ENCODE results near the gene QKI.
"Not testable (repeated sequence)": the region's sequence is repeated elsewhere in the genome, so short reads cannot be mapped to it uniquely, and the experiment has no call there.

Gene QKI

DNA sequence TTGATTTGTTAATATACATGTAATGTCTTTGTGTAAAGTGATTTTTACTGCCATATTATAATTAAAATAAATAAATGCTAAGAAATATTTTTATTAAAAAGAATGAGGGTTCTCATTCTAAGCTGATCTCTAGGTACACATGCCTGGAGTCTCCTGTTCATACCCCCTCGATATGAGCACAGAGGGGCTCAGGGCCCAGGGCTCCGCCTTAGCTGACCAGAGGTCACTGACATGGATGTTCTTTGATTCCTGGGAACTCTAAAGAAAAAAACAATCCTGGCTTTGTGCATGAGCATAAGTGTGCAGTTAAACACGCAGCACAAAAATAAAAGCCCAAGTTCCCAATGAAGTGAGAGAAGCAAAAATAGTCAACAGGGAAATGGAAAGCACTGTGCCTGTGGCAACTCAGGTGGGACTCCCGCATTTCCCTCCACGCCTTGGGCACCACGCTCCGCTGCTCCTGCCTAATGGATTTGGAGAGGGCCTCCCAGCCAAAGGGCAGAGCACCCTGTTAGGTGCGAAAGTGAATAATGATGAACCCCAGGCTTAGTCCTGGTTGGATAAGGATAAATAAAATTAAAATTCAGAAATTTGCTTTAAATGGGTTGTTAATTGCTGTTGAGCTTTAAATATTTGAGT, 33.3 kb upstream of the QKI start:
- no peaks in the 10 kb centered on the region for H3K27me3 ChIP-seq (ENCODE audit: insufficient read depth, low read length)
- H3K4me3 ChIP-seq (ENCODE audit: low read length), result no peak overlapping the region
- peaks cover 4% of the 10 kb centered on the region for H3K4me1 ChIP-seq (ENCODE audit: insufficient read depth, low read length)
- no peak overlapping the region for H2AFZ ChIP-seq (ENCODE audit: low read depth, low read length)
- H3K36me3 ChIP-seq (ENCODE audit: insufficient read depth, low read length), result no peaks in the 10 kb centered on the region
- no peaks in the 10 kb centered on the region for H3K9me3 ChIP-seq (ENCODE audit: low read length)

DNA sequence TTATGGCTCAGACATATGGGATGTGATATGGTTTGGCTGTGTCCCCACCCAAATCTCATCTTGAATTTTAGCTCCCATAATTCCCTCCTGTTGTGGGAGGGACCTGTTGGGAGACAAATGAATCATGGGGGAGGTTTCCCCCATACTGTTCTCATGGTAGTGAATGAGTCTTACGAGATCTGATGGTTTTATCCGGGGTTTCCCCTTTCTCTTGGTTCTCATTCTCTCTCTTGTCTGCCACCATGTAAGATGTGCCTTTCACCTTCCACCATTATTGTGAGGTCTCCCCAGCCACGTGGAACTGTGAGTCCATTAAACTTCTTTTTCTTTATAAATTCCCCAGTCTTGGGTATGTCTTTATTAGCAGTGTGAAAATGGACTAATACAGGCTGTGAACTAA, 31.1 kb upstream of the QKI start:
- not testable (repeated sequence) for H3K4me1 ChIP-seq (ENCODE audit: insufficient read depth, low read length); H2AFZ ChIP-seq (ENCODE audit: low read depth, low read length); H3K4me3 ChIP-seq (ENCODE audit: low read length); H3K27me3 ChIP-seq (ENCODE audit: insufficient read depth, low read length); H3K9me3 ChIP-seq (ENCODE audit: low read length); H3K36me3 ChIP-seq (ENCODE audit: insufficient read depth, low read length)

DNA sequence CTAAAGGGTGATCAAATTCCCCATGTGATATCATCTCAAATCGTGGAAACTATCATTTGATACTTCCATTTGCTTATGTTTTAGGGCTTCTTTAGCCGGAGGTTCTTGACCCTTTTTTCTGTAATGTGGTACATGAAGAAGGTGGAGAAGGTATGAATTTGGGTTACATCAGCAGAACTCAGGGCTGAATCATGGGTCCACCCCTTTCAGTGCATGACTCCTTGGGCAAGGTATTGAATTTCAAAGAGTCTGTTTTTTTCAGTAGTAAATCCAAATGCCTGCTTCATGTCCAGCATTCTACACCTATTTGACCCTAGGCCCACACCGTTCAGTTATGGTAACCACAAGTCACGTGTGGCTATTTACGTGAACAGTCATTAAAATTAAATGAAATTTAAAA, 30.6 kb upstream of the QKI start:
- Histone ChIP-seq H3K27me3 (ENCODE audit: insufficient read depth, low read length) (no peaks in the 10 kb centered on the region), H3K4me1 (ENCODE audit: insufficient read depth, low read length) (peaks cover 4% of the 10 kb centered on the region), H2AFZ (ENCODE audit: low read depth, low read length) (no peak overlapping the region), H3K9me3 (ENCODE audit: low read length) (peaks cover 2% of the 10 kb centered on the region), H3K36me3 (ENCODE audit: insufficient read depth, low read length) (no peaks in the 10 kb centered on the region), H3K4me3 (ENCODE audit: low read length) (no peak overlapping the region)

- Histone ChIP-seq H3K9me3 (ENCODE audit: low read length) (peaks cover 2% of the 10 kb centered on the region), H3K4me3 (ENCODE audit: low read length) (no peak overlapping the region), H3K27me3 (ENCODE audit: insufficient read depth, low read length) (no peaks in the 10 kb centered on the region)
These were observed 30.0 kb upstream of the QKI start for GRCh38 chr6:163384510-163384909.

GRCh38 chr6:163385503-163385902, 29.0 kb upstream of the QKI start:
- H3K4me1 ChIP-seq (ENCODE audit: insufficient read depth, low read length); H2AFZ ChIP-seq (ENCODE audit: low read depth, low read length); H3K4me3 ChIP-seq (ENCODE audit: low read length); H3K27me3 ChIP-seq (ENCODE audit: insufficient read depth, low read length); H3K36me3 ChIP-seq (ENCODE audit: insufficient read depth, low read length); H3K9me3 ChIP-seq (ENCODE audit: low read length): not testable (repeated sequence)

More at GRCh38 chr6:163384510-163384909, 30.0 kb upstream of the QKI start:
- Histone ChIP-seq H2AFZ (ENCODE audit: low read depth, low read length) (no peak overlapping the region), H3K36me3 (ENCODE audit: insufficient read depth, low read length) (no peaks in the 10 kb centered on the region), H3K4me1 (ENCODE audit: insufficient read depth, low read length) (peaks cover 4% of the 10 kb centered on the region)

- Histone ChIP-seq H3K27me3 (ENCODE audit: insufficient read depth, low read length) (no peaks in the 10 kb centered on the region), H3K36me3 (ENCODE audit: insufficient read depth, low read length) (no peaks in the 10 kb centered on the region), H3K4me3 (ENCODE audit: low read length) (no peak overlapping the region), H3K9me3 (ENCODE audit: low read length) (peaks cover 2% of the 10 kb centered on the region), H2AFZ (ENCODE audit: low read depth, low read length) (no peak overlapping the region), H3K4me1 (ENCODE audit: insufficient read depth, low read length) (peaks cover under 1% of the 10 kb centered on the region)
These were observed 28.1 kb upstream of the QKI start for GRCh38 chr6:163386329-163386908.

DNA sequence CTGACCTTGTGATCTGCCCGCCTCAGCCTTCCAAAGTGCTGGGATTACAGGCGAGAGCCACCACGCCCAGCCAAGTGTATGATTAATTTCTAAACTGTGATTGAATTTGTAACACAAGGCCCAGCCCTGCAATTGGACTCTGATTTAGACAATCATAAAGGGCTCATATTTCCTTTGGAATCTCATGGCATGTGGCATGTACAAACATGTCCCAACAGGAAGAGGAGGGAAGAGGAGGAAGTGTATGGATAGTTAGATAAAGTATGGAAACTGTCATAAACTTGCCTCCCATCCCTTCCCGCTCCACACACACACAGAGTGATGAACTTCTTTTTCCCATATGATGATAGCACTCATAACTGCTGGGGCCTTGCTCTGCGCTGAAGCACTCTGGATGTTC, 27.2 kb upstream of the QKI start:
- Histone ChIP-seq H3K4me1 (ENCODE audit: insufficient read depth, low read length) (peaks cover 9% of the 10 kb centered on the region), H3K9me3 (ENCODE audit: low read length) (peaks cover 2% of the 10 kb centered on the region), H3K36me3 (ENCODE audit: insufficient read depth, low read length) (no peaks in the 10 kb centered on the region), H2AFZ (ENCODE audit: low read depth, low read length) (no peak overlapping the region), H3K4me3 (ENCODE audit: low read length) (no peak overlapping the region), H3K27me3 (ENCODE audit: insufficient read depth, low read length) (no peaks in the 10 kb centered on the region)

DNA sequence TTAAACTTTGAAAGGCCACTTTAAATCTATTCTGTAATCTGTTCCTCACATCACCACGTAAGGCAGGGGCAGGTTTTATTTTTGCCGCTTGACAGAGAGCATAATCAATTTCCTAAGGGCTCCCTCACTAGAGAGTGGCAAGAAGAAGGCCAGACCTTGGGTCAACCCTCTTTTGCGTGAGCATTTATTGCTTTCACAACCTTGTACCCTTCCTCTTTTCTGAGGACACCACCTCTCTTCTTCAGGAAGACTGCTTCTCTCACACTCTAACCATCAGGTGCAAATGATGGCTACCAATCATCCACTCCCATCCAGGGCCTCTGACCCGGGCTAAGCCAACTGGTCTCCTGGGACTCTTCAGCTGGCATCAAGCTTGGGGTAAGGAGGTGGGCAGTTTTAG, 25.2 kb upstream of the QKI start:
- H3K4me3 ChIP-seq (ENCODE audit: low read length), result no peak overlapping the region
- H3K27me3 ChIP-seq (ENCODE audit: insufficient read depth, low read length), result no peaks in the 10 kb centered on the region
- H3K36me3 ChIP-seq (ENCODE audit: insufficient read depth, low read length), result no peaks in the 10 kb centered on the region
- H3K4me1 ChIP-seq (ENCODE audit: insufficient read depth, low read length), result peaks cover 20% of the 10 kb centered on the region
- no peak overlapping the region for H2AFZ ChIP-seq (ENCODE audit: low read depth, low read length)
- H3K9me3 ChIP-seq (ENCODE audit: low read length), result peaks cover 2% of the 10 kb centered on the region

DNA sequence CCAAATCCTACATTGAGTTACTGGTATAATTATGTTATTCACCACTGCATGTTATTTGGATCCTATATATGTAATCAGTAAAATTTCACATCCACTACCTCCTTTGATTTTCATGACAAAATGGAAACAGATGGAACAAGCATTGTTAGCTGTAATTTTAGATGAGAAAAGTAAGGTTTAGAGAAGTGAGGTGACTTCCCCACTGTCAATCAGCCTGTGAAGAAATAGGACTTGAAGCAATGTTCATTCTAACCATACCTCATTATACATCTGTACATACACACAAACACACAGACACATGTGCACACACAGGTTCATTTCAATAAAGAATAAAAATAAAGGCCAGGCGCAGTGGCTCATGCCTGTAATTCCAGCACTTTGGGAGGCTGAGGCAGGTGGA, 23.7 kb upstream of the QKI start:
- Histone ChIP-seq H2AFZ (ENCODE audit: low read depth, low read length) (no peak overlapping the region), H3K36me3 (ENCODE audit: insufficient read depth, low read length) (no peaks in the 10 kb centered on the region), H3K4me3 (ENCODE audit: low read length) (no peak overlapping the region), H3K4me1 (ENCODE audit: insufficient read depth, low read length) (peaks cover 33% of the 10 kb centered on the region), H3K27me3 (ENCODE audit: insufficient read depth, low read length) (no peaks in the 10 kb centered on the region), H3K9me3 (ENCODE audit: low read length) (peaks cover 2% of the 10 kb centered on the region)

DNA sequence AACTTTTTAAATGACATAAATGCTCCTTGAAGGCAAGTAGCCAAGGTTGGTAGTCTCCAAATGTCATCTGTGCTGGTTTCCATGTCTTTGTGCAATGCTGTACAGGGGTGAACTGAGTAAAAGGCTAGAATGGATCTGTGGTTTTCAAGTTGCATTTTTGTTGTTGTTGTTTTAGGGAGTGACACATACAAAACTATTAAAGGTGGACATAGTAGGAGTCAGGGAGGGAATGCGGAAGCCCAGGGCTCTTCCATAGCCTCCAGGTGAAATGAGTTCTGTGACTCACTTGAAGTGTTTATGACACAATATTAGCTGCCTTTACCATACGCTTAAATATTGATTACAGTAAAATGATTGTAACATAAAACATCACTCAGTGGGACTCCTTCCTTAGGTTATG, 22.5 kb upstream of the QKI start:
- peaks cover 2% of the 10 kb centered on the region for H3K9me3 ChIP-seq (ENCODE audit: low read length)
- H3K36me3 ChIP-seq (ENCODE audit: insufficient read depth, low read length), result no peaks in the 10 kb centered on the region
- peaks cover 40% of the 10 kb centered on the region for H3K4me1 ChIP-seq (ENCODE audit: insufficient read depth, low read length)
- H3K27me3 ChIP-seq (ENCODE audit: insufficient read depth, low read length), result no peaks in the 10 kb centered on the region
- no peak overlapping the region for H3K4me3 ChIP-seq (ENCODE audit: low read length)
- H2AFZ ChIP-seq (ENCODE audit: low read depth, low read length), result no peak overlapping the region

- H3K27me3 ChIP-seq (ENCODE audit: insufficient read depth, low read length), result no peaks in the 10 kb centered on the region
- H3K4me3 ChIP-seq (ENCODE audit: low read length), result no peak overlapping the region
- H2AFZ ChIP-seq (ENCODE audit: low read depth, low read length), result no peak overlapping the region
- peaks cover 2% of the 10 kb centered on the region for H3K9me3 ChIP-seq (ENCODE audit: low read length)
- no peaks in the 10 kb centered on the region for H3K36me3 ChIP-seq (ENCODE audit: insufficient read depth, low read length)
- H3K4me1 ChIP-seq (ENCODE audit: insufficient read depth, low read length), result peaks cover 46% of the 10 kb centered on the region
These were observed 22.0 kb upstream of the QKI start for GRCh38 chr6:163392533-163392932.

DNA sequence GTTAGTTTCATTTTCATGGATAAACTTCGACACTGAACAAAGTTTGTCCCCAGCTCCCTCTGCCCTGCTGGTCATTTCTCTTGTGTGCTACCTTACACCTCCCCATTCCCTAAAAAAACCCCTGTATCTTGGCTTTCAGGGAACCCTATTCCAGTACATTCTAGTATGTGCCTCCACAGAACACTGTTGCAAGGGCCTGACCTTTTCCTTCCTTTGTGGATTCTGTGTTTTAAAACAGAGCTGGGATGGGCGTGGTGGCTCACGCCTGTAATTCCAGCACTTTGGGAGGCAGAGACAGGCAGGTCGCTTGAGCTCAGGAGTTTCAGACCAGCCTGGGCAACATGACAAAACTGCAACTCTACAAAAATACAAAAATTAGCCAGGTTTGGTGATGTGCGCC, 20.6 kb upstream of the QKI start:
- no peak overlapping the region for H3K4me3 ChIP-seq (ENCODE audit: low read length)
- H3K4me1 ChIP-seq (ENCODE audit: insufficient read depth, low read length), result peaks cover 60% of the 10 kb centered on the region
- no peaks in the 10 kb centered on the region for H3K9me3 ChIP-seq (ENCODE audit: low read length)
- no peaks in the 10 kb centered on the region for H3K36me3 ChIP-seq (ENCODE audit: insufficient read depth, low read length)
- no peak overlapping the region for H2AFZ ChIP-seq (ENCODE audit: low read depth, low read length)
- H3K27me3 ChIP-seq (ENCODE audit: insufficient read depth, low read length), result no peaks in the 10 kb centered on the region

DNA sequence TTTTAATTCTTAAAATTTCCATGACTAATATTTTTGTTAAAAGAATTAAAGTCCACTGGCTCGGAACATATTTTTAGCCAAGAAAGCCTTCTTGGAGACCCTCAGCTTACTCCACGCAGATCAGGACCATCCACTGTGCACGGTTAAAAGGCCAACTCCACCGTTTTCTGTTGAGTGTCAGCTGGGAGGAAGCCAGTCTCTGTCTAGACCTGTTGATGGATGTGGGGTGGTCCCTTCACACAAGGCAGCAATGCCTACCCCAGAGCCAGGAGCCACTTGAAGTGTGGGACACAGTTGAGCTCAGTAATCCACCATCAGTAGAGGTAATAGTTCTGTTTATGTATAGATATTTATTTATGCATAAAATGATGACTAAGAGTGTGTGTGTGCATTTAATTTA, 19.9 kb upstream of the QKI start:
- H2AFZ ChIP-seq (ENCODE audit: low read depth, low read length), result no peak overlapping the region
- no peaks in the 10 kb centered on the region for H3K9me3 ChIP-seq (ENCODE audit: low read length)
- H3K4me3 ChIP-seq (ENCODE audit: low read length), result no peak overlapping the region
- no peaks in the 10 kb centered on the region for H3K36me3 ChIP-seq (ENCODE audit: insufficient read depth, low read length)
- H3K27me3 ChIP-seq (ENCODE audit: insufficient read depth, low read length), result no peaks in the 10 kb centered on the region
- H3K4me1 ChIP-seq (ENCODE audit: insufficient read depth, low read length), result peaks cover 60% of the 10 kb centered on the region
